Neural cell (in vitro differentiated cells): ENCODE measurements around the gene NRBF2. TPM values are rescaled to one million over a fixed set of nuclear protein-coding genes. Genes with fewer than 3 reads are reported as not detected.

Experiments used
- H2AFZ ChIP-seq: fragments of 200-600, 300-800 bp; sonication (generic), shearing (Covaris generic); 2 replicates; pipeline ENCODE4 v1.6.0; 2014; ENCODE audit warnings: low read depth, mild to moderate bottlenecking, antibody characterized with exemption, low read length, moderate library complexity
- H3F3A ChIP-seq: fragments of 200-600 bp; shearing (Covaris generic); 2 replicates; pipeline ENCODE4 v1.6.1; 2016; ENCODE audit warnings: mild to moderate bottlenecking, moderate library complexity, mixed read lengths, antibody characterized with exemption, low read length; ENCODE audit not compliant: insufficient read depth, poor library complexity, severe bottlenecking
- H3K27ac ChIP-seq: fragments of 200-600, 300-800 bp; sonication (generic), shearing (Covaris generic); 2 replicates; pipeline ENCODE4 v1.5.1; 2014; ENCODE audit warnings: mild to moderate bottlenecking, low read length, moderate library complexity
- H3K27me3 ChIP-seq: fragments of 300-800, 200-600 bp; sonication (generic), shearing (Covaris generic); 2 replicates; pipeline ENCODE4 v1.6.0; 2014; ENCODE audit warnings: mild to moderate bottlenecking, low read depth, low read length, moderate library complexity; ENCODE audit not compliant: insufficient read depth
- H3K36me3 ChIP-seq: fragments of 300-800, 200-600 bp; sonication (generic), shearing (Covaris generic); 2 replicates; pipeline ENCODE4 v1.5.1; 2014; ENCODE audit warnings: mild to moderate bottlenecking, antibody characterized with exemption, low read length, moderate library complexity; ENCODE audit not compliant: insufficient read depth
- H3K4me2 ChIP-seq: fragments of 300-800, 200-600 bp; sonication (generic), shearing (Covaris generic); 2 replicates; pipeline ENCODE4 v1.6.0; 2014; ENCODE audit warnings: mild to moderate bottlenecking, low read length
- H3K4me3 ChIP-seq: fragments of 300-800, 200-600 bp; sonication (generic), shearing (Covaris generic); 2 replicates; pipeline ENCODE4 v1.5.1; 2014; ENCODE audit warnings: mild to moderate bottlenecking, low read length, moderate library complexity
- H3K79me2 ChIP-seq: fragments of 200-600 bp; shearing (Covaris generic); replicated peaks from 2 replicates; pipeline ENCODE4 v1.6.0; 2014; ENCODE audit warnings: mild to moderate bottlenecking, low read length, moderate library complexity; ENCODE audit not compliant: insufficient read depth
- H3K9ac ChIP-seq: fragments of 300-800, 200-600 bp; sonication (generic), shearing (Covaris generic); 2 replicates; pipeline ENCODE4 v1.6.1; 2016; ENCODE audit warnings: mild to moderate bottlenecking, low read length, mixed read lengths
- H3K9me2 ChIP-seq: fragments of 200-600 bp; shearing (Covaris generic); 2 replicates; pipeline ENCODE4 v1.6.1; 2016; ENCODE audit warnings: mild to moderate bottlenecking, low read length, mixed read lengths; ENCODE audit not compliant: insufficient read depth
- H3K9me3 ChIP-seq: fragments of 200-600, 300-800 bp; sonication (generic), shearing (Covaris generic); 2 replicates; pipeline ENCODE4 v1.6.1; 2016; ENCODE audit warnings: mild to moderate bottlenecking, mixed run types, low read length, moderate library complexity, mixed read lengths
- H4K20me1 ChIP-seq: fragments of 200-600 bp; shearing (Covaris generic); 2 replicates; pipeline ENCODE4 v1.6.1; 2016; ENCODE audit warnings: mild to moderate bottlenecking, mixed run types; ENCODE audit not compliant: insufficient read depth
- EP300 ChIP-seq: fragments of 450-650 bp; conservative IDR thresholded peaks from 2 replicates; pipeline ENCODE4 v1.6.1; 2014; ENCODE audit warnings: antibody characterized with exemption, mild to moderate bottlenecking, moderate library complexity; ENCODE audit not compliant: poor library complexity, severe bottlenecking
- EZH2 ChIP-seq: fragments of 200-600, 300-800 bp; shearing (Covaris generic), sonication (generic); IDR thresholded peaks from 2 replicates; pipeline ENCODE4 v1.6.1; 2014; ENCODE audit warnings: antibody characterized with exemption, low read length, borderline replicate concordance, mild to moderate bottlenecking; ENCODE audit not compliant: insufficient read depth, poor library complexity, severe bottlenecking
- MXI1 ChIP-seq: fragments of 450-650 bp; conservative IDR thresholded peaks from 2 replicates; pipeline ENCODE4 v1.6.1; 2014; ENCODE audit warnings: antibody characterized with exemption, mild to moderate bottlenecking; ENCODE audit not compliant: poor library complexity, severe bottlenecking
- POLR2AphosphoS5 ChIP-seq: IDR thresholded peaks from 2 replicates; pipeline ENCODE4 v1.6.1; 2012
- RAD21 ChIP-seq: fragments of 450-650 bp; conservative IDR thresholded peaks from 2 replicates; pipeline ENCODE4 v1.6.1; 2014; ENCODE audit warnings: antibody characterized with exemption, mild to moderate bottlenecking, moderate library complexity
- REST ChIP-seq: IDR thresholded peaks from 2 replicates; pipeline ENCODE4 v1.6.1; 2012; ENCODE audit warnings: borderline replicate concordance
- SMC3 ChIP-seq: fragments of 450-650 bp; conservative IDR thresholded peaks from 2 replicates; pipeline ENCODE4 v1.6.1; 2014; ENCODE audit warnings: antibody characterized with exemption, mild to moderate bottlenecking, moderate library complexity; ENCODE audit not compliant: poor library complexity
- TAF1 ChIP-seq: IDR thresholded peaks from 2 replicates; pipeline ENCODE4 v1.6.1; 2012; ENCODE audit warnings: low read depth
- polyA plus RNA-seq: library from polyadenylated mRNA; depleted of rRNA; stranded (reverse); fragments of >200 nt; gene quantifications from 2 replicates; pipeline ENCODE4 v1.2.3, GENCODE V29; 2014
- TF ChIP-seq, protein P1 (sequence below): fragments of 450-650 bp; IDR thresholded peaks from 2 replicates; pipeline ENCODE4 v1.5.1; 2014; ENCODE audit warnings: antibody characterized with exemption, mild to moderate bottlenecking, moderate library complexity; ENCODE audit not compliant: poor library complexity, severe bottlenecking

The NRBF2 gene
- polyA plus RNA-seq, 1 donor from 2014 or later: 32.7 TPM

- Histone ChIP-seq H2AFZ (no peak overlapping the region), H4K20me1 (no peaks in the 10 kb centered on the region), H3K79me2 (no peaks in the 10 kb centered on the region), H3K36me3 (no peaks in the 10 kb centered on the region), H3K4me3 (no peak overlapping the region), H3K9ac (no peak overlapping the region), H3K9me3 (no peaks in the 10 kb centered on the region), H3K27ac (no peak overlapping the region), H3F3A (no peaks in the 10 kb centered on the region), H3K4me2 (no peak overlapping the region), H3K27me3 (no peaks in the 10 kb centered on the region), H3K9me2 (no peaks in the 10 kb centered on the region)
- TF ChIP-seq REST (no peak), SMC3 (peak; percentile 81), RAD21 (peak; percentile 80)
- TF ChIP-seq, protein P1, sequence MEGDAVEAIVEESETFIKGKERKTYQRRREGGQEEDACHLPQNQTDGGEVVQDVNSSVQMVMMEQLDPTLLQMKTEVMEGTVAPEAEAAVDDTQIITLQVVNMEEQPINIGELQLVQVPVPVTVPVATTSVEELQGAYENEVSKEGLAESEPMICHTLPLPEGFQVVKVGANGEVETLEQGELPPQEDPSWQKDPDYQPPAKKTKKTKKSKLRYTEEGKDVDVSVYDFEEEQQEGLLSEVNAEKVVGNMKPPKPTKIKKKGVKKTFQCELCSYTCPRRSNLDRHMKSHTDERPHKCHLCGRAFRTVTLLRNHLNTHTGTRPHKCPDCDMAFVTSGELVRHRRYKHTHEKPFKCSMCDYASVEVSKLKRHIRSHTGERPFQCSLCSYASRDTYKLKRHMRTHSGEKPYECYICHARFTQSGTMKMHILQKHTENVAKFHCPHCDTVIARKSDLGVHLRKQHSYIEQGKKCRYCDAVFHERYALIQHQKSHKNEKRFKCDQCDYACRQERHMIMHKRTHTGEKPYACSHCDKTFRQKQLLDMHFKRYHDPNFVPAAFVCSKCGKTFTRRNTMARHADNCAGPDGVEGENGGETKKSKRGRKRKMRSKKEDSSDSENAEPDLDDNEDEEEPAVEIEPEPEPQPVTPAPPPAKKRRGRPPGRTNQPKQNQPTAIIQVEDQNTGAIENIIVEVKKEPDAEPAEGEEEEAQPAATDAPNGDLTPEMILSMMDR: peak; percentile 83
These were observed 24.9 kb downstream of the NRBF2 start for GRCh38 chr10:63157845-63158624.

GRCh38 chr10:63161592-63161991 lies 28.5 kb downstream of the NRBF2 start:
- no peaks in the 10 kb centered on the region for H3K9me3 ChIP-seq
- no peaks in the 10 kb centered on the region for H4K20me1 ChIP-seq
- no peak overlapping the region for H3K4me3 ChIP-seq
- H3F3A ChIP-seq: no peaks in the 10 kb centered on the region
- no peak for TF ChIP-seq MXI1
- TF ChIP-seq EZH2: no peak
- TF ChIP-seq, protein P1: no peak
- TF ChIP-seq SMC3: no peak
- TF ChIP-seq EP300: no peak
- no peak for TF ChIP-seq RAD21
- no peak for TF ChIP-seq TAF1
- TF ChIP-seq POLR2AphosphoS5: no peak
- TF ChIP-seq REST: no peak
- no peaks in the 10 kb centered on the region for H3K79me2 ChIP-seq
- H3K9me2 ChIP-seq: no peaks in the 10 kb centered on the region
- no peak overlapping the region for H3K9ac ChIP-seq
- no peaks in the 10 kb centered on the region for H3K36me3 ChIP-seq
- no peak overlapping the region for H2AFZ ChIP-seq
- no peaks in the 10 kb centered on the region for H3K27me3 ChIP-seq
- H3K27ac ChIP-seq: no peak overlapping the region
- no peak overlapping the region for H3K4me2 ChIP-seq
